ENCODE measurements around the gene MFNG. TPM values are rescaled to one million over a fixed set of nuclear protein-coding genes. Genes with fewer than 3 reads are reported as not detected.

The MFNG gene
- total and polyA plus RNA-seq, 2 donors (not counting 1 experiment from before 2014, with no cell fraction given), result 95.9 to 125 TPM

DNA sequence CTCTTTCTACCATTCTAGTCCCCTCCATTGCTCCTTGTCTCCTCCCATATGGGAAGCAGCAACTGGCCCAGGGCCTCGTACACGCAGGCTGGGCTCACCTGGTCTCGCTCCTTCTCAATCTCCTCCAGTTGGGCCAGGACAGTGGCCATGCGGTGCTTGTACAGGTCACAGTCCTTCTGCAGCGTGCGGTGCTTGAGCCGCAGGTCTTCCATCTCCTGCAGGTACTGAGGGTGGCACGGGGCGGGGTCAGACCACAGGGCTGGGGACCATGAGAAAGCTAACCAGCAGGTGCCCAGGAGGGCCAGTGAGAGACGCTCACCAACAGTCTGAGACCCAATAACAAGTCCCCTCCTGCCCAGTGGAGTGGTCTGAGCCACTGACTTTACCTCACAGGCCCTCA lies 21.5 kb upstream of the MFNG start:
- H3K36me3 ChIP-seq (replicated peaks in 1 of 2; ENCODE audit: control extremely low read depth in 1 of 2, control insufficient read depth in 1 of 2, extremely low read depth in 1 of 2, insufficient read depth in 2 of 2, low read length in 1 of 2), result no peaks in the 10 kb centered on the region
- H3K9me3 Mint-ChIP-seq (ENCODE audit: insufficient read depth), result no peaks in the 10 kb centered on the region
- H3K9ac ChIP-seq (ENCODE audit: low read length), result no peak overlapping the region
- H3K4me1 ChIP-seq (ENCODE audit: control insufficient read depth in 2 of 2, insufficient read depth in 2 of 2, low read length in 2 of 2), result no peaks in the 10 kb centered on the region
- H3K4me3 Mint-ChIP-seq, result no peak overlapping the region
- H3K79me2 ChIP-seq (ENCODE audit: control insufficient read depth, insufficient read depth, low read length), result no peaks in the 10 kb centered on the region
- peaks cover 10% of the 10 kb centered on the region for H3K27me3 Mint-ChIP-seq
- H2AFZ ChIP-seq (ENCODE audit: insufficient read depth, low read depth, low read length, poor library complexity, severe bottlenecking), result no peak overlapping the region
- no peak for DNase-seq
- H3K27me3 ChIP-seq (replicated peaks in 1 of 4; ENCODE audit: control extremely low read depth in 1 of 4, control insufficient read depth in 3 of 4, insufficient read depth in 4 of 4, low read length in 3 of 4), result peaks cover 0 to 11% (median 0%) of the 10 kb centered on the region in 4 experiments
- no peaks in the 10 kb centered on the region for H4K20me1 ChIP-seq (ENCODE audit: control insufficient read depth, insufficient read depth, low read length, poor library complexity, severe bottlenecking)
- no peak overlapping the region for H3K27ac Mint-ChIP-seq
- no peak overlapping the region for H3K4me2 ChIP-seq (replicated peaks; ENCODE audit: low read depth, low read length, poor library complexity, severe bottlenecking)
- ATAC-seq (ENCODE audit: low read depth), result no peak
- no peaks in the 10 kb centered on the region for H3K9me3 ChIP-seq (ENCODE audit: control extremely low read depth in 1 of 3, control insufficient read depth in 2 of 3, insufficient read depth in 1 of 3, low read length in 2 of 3)
- CTCF ChIA-PET, result no interaction called here
- no peaks in the 10 kb centered on the region for H3K4me1 Mint-ChIP-seq
- WGBS (ENCODE audit: insufficient coverage), result 98% methylated on average over 9 of the region's 10 CpGs
- no peak overlapping the region for H3K4me3 ChIP-seq (ENCODE audit: control extremely low read depth in 1 of 5, extremely low read depth in 1 of 5, insufficient read depth in 1 of 5, low read depth in 2 of 5, low read length in 4 of 5)
- intact Hi-C loops (cut with micrococcal nuclease), result no loop called here
- H3K27ac ChIP-seq (ENCODE audit: low read length in 2 of 2), result no peak overlapping the region
- TF ChIP-seq EZH2 (IDR thresholded peaks at IDR 0.05; ENCODE audit: borderline replicate concordance, insufficient read depth, low read depth, low read length, poor library complexity, severe bottlenecking), result no peak
- TF ChIP-seq, protein P1, sequence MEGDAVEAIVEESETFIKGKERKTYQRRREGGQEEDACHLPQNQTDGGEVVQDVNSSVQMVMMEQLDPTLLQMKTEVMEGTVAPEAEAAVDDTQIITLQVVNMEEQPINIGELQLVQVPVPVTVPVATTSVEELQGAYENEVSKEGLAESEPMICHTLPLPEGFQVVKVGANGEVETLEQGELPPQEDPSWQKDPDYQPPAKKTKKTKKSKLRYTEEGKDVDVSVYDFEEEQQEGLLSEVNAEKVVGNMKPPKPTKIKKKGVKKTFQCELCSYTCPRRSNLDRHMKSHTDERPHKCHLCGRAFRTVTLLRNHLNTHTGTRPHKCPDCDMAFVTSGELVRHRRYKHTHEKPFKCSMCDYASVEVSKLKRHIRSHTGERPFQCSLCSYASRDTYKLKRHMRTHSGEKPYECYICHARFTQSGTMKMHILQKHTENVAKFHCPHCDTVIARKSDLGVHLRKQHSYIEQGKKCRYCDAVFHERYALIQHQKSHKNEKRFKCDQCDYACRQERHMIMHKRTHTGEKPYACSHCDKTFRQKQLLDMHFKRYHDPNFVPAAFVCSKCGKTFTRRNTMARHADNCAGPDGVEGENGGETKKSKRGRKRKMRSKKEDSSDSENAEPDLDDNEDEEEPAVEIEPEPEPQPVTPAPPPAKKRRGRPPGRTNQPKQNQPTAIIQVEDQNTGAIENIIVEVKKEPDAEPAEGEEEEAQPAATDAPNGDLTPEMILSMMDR (IDR thresholded peaks at IDR 0.05), result no peak
- POLR2A ChIA-PET, result no interaction called here

DNA sequence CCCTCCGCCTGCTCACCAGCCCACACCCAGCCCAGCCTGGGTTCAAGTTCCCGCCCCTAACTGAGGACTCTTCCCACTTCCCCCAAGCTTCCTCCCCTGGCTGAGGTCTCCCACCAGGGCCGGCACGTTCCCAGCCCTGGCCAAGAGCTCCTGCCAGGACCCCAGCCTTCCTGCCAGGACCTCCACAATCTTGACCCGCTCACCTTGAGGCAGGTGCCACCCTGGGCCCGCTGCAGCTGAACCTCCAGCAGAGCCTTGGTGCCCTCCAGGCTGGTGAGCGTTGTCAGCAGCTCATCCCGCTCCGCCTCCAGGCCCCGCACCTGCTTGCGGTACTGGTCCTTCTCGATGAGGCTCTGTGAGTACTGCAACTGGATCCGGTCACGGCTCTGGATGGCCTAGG lies 19.8 kb upstream of the MFNG start:
- intact Hi-C loops (cut with micrococcal nuclease), result no loop called here
- DNase-seq (no peak), ATAC-seq (ENCODE audit: low read depth) (no peak)
- no peak overlapping the region for H3K4me2 ChIP-seq (replicated peaks; ENCODE audit: low read depth, low read length, poor library complexity, severe bottlenecking)
- H3K9ac ChIP-seq (ENCODE audit: low read length), result no peak overlapping the region
- no peaks in the 10 kb centered on the region for H3K4me1 Mint-ChIP-seq
- CTCF ChIA-PET, result interaction anchor here (1.2 to 3.3 kb wide), 2 partner anchors 34 to 189 kb away, joined by 3 to 12 read pairs; no protein-coding TSS in a partner anchor
- H3K36me3 ChIP-seq (replicated peaks in 1 of 2; ENCODE audit: control extremely low read depth in 1 of 2, control insufficient read depth in 1 of 2, extremely low read depth in 1 of 2, insufficient read depth in 2 of 2, low read length in 1 of 2), result no peaks in the 10 kb centered on the region
- no peaks in the 10 kb centered on the region for H3K4me1 ChIP-seq (ENCODE audit: control insufficient read depth in 2 of 2, insufficient read depth in 2 of 2, low read length in 2 of 2)
- POLR2A ChIA-PET, result no interaction called here
- no peaks in the 10 kb centered on the region for H4K20me1 ChIP-seq (ENCODE audit: control insufficient read depth, insufficient read depth, low read length, poor library complexity, severe bottlenecking)
- no peak overlapping the region for H3K4me3 Mint-ChIP-seq
- no peaks in the 10 kb centered on the region for H3K9me3 Mint-ChIP-seq (ENCODE audit: insufficient read depth)
- no peaks in the 10 kb centered on the region for H3K79me2 ChIP-seq (ENCODE audit: control insufficient read depth, insufficient read depth, low read length)
- H3K27me3 Mint-ChIP-seq, result peaks cover 9% of the 10 kb centered on the region
- H3K27ac ChIP-seq (ENCODE audit: low read length in 2 of 2), result no peak overlapping the region
- H3K27me3 ChIP-seq (replicated peaks in 1 of 4; ENCODE audit: control extremely low read depth in 1 of 4, control insufficient read depth in 3 of 4, insufficient read depth in 4 of 4, low read length in 3 of 4), result peaks cover 0 to 11% (median 0%) of the 10 kb centered on the region in 4 experiments
- 89% methylated on average over 14 of the region's 14 CpGs for WGBS (ENCODE audit: insufficient coverage)
- H3K9me3 ChIP-seq (ENCODE audit: control extremely low read depth in 1 of 3, control insufficient read depth in 2 of 3, insufficient read depth in 1 of 3, low read length in 2 of 3), result no peaks in the 10 kb centered on the region
- H2AFZ ChIP-seq (ENCODE audit: insufficient read depth, low read depth, low read length, poor library complexity, severe bottlenecking), result no peak overlapping the region
- H3K27ac Mint-ChIP-seq, result no peak overlapping the region
- TF ChIP-seq, protein P1 (IDR thresholded peaks at IDR 0.05), result no peak
- no peak for TF ChIP-seq EZH2 (IDR thresholded peaks at IDR 0.05; ENCODE audit: borderline replicate concordance, insufficient read depth, low read depth, low read length, poor library complexity, severe bottlenecking)
- no peak overlapping the region for H3K4me3 ChIP-seq (ENCODE audit: control extremely low read depth in 1 of 5, extremely low read depth in 1 of 5, insufficient read depth in 1 of 5, low read depth in 2 of 5, low read length in 4 of 5)

Data from B cell (primary cell).